Amniotic stem cell (primary cell): ENCODE data around the gene CTNNA2.
A peak's percentile ranks its signal among the peaks of the same experiment; 100 is the strongest.

ENCODE experiments used
- DNase-seq: peaks from one replicate; lab custom pipeline; 2025; lab: John Stamatoyannopoulos, UW

CTNNA2 gene

DNA sequence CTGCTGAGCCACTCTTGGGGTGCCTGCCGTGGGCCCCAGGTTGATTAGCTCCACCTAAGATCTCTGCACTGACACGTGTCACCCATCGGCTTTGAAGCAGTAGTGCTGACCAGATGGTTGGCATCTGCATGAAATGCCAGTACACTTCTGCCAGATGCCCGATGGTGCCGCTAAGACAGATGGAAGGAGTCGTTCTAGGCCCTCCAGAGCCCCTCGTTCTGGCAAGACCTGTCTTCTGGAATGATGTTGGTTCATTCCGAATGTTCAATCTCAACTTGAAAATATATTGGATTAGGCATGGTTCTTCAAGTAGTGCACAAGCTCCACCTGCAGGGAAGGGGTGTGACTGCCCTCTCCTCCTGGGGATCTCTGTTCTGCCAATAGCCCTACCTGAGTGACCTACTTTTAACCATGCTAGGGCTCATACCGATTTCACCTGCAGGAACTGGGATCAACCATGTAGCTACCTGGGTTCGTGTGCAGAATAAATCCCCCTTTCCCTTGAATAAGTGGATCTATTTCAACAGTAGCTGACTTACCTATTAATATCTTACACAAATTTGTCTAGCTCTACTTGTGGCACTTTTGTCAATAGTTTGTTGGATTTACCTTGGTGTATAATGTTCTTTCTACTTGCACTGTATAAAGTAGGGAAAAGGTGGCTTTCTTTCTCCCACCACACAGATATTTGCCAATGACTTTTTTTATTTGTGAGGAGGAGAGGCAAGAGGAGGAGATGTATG, 342.6 kb downstream of the CTNNA2 start:
- DNase-seq: no peak

DNA sequence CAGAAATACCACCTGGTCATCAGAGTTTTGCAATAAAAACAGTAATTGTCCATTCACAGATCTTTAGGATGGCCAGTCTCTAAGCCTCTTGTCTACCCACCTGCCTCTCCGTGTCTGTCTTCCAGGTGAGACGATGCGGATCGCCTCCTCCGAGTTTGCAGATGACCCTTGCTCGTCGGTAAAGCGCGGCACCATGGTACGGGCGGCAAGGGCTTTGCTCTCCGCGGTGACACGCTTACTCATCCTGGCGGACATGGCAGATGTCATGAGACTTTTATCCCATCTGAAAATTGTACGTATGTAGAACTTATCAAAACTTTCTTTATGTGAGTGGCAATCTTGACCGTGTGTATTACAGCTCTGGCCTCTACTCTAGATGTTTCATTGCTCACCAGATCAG, 345.0 kb downstream of the CTNNA2 start:
- no peak for DNase-seq

DNA sequence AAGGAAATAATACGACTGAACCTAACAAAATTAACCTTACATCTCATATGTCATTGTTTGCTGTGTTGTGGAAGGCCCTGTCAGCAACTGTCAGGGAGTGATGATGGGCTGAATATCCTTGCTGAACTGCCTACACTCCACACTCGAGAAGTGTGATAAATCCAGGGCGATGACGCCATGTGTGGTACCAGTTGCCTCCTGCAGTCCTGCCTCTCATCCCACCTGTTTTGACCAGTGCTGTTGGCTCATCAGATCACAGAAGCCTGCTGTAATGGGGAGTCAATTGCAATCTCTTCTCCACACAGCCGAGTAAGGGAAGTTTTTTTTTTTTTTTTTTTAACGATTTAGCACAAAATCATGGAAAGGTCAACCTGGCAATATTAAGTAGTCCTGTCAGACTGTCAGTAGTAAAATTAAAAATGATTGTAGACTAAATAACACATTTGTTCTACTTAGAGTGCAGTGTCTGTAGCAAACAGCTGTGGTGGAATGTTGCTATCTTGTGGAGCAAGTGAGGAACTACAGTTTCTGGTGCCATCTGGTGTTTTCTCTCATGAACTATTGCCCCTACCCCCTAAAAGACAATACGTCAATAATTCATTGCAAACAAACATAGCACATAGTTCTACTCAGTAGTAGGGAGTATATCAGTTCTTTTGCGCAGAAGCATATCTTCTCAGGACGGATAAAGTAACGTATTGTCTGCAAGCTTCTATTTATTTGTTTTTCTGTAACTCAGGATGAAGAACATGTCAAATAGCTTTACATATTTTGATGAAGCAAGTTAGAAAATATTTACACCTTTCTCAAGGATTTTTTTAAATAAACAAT, 347.6 kb downstream of the CTNNA2 start:
- DNase-seq: no peak

DNA sequence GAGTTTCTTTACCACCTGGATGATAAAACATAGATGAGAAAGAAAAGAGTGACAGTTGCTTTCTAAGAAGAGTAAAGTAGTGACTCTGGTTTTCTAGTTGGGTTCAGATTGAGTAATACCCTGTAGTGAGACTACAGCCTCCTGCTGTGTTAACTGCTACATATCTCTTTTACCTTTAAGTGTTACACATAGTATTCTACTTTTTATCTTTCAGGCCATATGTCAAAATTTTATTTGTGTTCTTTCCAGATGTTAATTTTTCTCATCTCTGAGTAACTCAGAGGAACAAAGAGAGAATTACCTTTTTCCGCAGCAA, 348.2 kb downstream of the CTNNA2 start:
- no peak for DNase-seq

DNA sequence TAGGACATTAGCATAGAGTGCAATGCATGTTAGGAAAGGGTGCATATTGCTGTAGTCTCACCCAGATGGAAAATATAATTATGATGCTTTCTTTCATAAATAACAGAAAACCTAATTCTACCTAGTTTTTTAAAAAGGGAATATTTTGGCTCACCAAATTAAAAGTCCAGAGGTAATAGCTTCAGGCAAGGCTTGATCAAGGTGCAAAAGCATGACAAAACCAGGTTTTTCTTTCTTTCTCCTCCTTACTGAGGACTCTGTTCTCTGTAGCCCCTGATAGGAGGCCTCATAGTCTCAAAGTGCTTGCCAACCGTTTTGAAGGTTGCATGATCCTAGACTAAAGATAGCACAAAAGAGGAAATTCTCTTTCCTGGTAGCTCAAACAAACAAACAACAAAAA, 349.9 kb downstream of the CTNNA2 start:
- no peak for DNase-seq

DNA sequence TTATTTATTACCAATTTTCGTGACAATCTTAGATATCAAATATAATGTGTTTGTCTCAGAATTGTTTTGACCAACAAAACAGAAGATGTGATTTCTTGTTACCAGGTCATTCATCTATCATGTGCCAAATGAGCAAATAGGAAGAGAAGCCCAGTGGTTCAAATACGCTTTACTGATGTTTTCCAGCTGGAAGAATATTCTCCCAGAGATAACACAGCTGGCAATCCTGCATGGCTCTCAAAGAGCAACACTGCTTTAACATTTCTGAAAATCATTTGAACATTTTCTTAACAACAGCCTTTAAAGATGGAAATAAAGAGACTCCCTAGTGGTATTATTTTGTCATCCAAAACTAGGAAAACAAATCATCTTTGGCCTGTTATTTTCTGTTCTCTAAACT, 359.8 kb downstream of the CTNNA2 start:
- no peak for DNase-seq

DNA sequence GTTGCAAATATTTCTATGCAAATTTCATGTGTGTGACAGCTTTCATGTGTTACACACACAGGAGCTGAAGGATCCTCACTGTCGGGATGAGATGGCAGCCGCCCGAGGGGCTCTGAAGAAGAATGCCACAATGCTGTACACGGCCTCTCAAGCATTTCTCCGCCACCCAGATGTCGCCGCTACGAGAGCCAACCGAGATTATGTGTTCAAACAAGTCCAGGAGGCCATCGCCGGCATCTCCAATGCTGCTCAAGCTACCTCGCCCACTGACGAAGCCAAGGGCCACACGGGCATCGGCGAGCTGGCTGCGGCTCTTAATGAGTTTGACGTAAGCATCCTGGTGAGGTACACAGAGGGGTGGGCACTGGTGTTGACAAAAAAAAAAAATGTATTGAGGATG, 361.2 kb downstream of the CTNNA2 start:
- DNase-seq: no peak

DNA sequence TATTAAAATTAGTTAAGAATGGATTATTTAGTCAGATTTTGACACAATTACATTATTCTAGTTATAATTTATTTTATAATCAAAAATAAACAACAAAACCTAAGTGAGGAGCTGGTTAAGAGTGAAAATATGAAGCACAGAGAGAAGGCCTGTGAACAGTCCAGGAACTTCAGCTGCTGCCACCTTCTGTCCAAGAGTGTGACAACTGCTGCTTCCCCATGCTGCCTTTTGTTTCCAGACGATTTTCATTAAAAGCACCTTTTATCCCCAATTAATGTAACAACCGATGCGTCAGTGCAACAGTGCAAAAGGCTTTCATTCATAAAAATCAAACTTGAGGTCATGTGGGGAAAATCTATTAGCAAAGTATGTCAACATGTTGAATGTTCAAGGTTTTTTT, 363.6 kb downstream of the CTNNA2 start:
- no peak for DNase-seq

DNA sequence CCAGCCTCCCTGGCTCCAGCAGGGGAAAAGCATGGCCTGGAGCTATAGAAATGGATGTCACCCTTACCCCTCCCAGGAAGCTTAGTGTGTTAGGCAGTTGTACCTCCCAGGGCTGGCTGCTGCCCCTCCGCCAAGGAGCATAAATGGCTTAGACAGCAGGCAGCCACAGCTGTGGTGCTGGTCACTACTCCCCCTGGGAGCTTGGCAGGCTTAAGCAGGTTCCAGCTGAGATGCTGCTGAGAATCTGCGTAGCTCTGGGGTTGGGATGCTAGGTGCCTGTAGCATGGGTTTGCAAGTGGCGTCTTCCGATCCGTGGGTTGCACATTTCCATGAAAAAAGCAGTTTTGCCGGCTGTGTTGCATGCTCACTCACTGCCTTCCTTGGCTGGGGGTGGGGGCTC, 369.7 kb downstream of the CTNNA2 start:
- no peak for DNase-seq

DNA sequence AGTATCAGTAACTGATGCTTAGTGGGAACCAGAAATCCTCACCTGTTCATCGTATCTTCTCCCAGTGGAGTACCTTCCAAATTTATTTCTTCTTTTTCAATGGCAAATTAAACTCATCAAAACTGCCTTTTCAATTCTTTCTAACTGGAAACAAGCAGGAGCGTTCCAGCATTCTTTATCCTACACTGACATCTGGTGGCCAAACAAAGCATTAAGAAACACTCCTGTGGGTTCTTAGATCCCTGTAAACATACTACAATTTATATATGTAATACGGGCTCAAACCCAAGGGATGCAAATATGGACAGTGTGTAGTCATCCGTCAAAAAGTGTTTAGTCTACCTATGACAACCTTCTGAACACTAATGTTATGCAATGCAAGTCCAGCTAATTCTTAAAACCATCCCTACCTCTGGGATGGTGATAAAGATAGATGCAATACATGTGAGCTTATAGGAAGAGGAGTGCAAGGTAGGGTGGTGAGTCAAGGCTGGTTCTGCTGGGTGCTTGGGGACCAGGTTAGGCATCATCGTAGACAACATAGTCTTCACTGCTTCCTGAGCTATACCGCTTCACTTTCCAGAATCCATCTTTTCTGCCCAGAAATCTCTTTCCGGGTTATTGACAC, 375.0 kb downstream of the CTNNA2 start:
- DNase-seq: peak; percentile 38

DNA sequence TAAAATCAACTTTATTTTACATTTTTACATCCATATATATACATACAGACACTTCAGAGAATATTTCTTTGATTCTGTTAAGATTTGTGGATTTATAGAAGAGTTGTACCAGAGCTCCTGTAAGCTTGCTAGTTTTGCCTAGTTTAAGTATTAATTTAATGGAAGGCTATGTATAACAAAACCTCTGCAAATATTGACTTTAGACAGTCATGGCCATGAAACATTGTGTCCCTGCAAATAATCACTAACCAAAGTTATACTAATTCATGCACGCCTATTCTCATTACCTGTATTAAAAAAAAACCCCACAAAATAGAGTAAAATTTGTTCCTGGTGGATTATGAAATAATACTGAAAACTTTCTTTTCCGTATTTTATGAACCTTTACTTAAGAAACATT, 379.3 kb downstream of the CTNNA2 start:
- DNase-seq: no peak

DNA sequence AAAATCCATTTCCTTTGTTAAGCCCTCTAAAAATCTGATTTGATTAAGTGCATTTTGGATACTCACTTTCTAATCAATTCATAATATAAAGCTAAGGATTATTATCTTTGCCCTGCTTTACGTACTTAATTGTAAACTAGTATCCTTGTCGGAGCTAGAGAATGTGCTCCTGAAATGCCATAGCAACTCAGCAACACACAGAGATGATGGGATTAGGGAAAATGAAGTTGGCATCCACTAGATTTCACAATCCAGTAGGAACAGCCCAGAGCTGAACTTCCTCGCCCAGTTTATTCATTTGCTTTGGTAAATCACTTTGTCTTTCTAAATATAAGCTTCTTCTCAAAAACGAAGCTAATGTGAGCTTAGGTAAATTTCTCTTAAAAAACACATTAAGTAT, 386.3 kb downstream of the CTNNA2 start:
- DNase-seq: no peak

DNA sequence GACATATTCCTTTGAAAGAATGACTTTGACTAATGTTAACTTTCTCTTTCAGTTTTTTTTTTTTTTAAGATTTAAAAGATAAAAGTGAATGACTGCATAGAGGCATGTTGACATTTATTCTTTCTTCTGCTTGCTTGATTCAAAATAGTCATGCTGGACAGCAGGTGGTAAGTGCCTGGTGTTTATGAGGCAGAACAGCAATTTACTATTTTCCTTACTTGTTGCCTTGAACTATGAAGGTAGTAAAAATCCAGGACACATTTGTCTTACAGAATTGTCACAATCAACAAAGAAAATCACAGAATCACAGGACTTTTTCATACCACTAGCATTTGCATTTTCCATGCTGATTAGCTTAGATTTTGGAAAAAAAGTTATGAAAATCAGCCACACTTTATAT, 388.3 kb downstream of the CTNNA2 start:
- no peak for DNase-seq

DNA sequence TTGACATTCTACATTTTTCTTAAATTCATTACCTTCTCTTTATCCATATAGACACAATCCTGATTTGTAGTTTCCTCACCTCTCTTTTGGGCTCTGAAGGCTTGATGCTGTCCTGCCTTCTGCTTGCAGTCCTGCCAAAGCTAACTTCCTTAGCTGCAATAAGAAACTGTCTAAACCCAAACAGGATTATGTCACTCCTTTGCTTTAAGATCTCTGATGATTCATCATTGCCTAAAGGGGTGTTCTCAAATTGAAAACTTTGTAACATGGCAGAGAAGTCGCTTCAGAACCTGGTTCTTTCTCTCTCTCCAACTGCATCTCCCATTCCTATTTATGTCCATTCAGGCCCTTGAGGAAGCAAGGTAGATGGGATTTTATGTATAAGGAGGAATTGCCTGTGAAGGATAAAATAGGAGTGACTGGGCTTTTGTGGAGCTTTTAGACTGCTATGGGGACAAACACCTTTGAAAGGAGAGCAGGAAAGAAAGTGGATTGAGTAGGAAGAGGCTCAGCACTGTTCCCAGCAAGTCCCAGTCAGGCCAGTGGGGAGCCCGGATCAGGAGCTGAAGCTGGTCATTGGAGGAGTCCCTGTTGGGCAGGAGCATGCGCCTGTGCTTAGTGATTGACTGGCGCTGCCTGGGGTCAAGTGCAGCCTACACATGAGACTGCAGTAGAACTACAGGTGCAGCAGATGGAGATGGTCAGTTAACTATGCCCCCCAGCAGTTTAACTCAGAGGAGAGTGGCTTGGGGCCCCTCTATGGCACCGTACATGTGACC, 390.6 kb downstream of the CTNNA2 start:
- DNase-seq: no peak

DNA sequence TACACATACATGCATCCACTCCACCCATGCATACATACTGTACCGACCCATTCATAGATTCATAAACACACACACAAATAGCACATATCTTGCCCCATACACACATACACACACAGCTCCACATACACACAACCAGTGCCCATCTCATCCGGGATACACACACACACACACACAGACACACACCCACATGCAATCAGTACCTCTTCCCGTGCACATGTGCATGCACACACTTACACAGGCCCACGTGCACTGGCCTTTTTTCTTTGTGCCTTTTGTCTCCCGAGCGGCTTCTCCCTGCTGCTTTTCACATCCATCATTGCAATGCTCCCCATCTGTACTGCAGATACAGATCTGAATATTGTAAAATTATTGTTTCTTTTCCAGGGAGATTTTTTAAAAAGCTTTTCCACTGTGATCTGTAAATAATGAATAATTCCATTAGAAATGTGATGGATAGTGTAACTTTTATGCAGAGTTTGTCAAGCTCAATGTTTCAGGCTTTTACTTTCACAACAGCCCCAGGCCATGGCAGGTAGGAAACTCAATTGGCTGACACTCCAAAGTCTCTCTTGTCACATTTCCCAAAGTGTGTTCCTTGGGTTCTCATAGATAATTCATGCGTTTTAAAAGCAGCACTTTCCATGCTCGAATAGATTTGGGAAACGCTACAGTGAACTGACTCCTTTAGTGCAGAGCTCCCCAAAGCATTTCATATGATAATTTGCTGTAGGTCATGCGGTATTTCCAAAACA, 393.5 kb downstream of the CTNNA2 start:
- DNase-seq: no peak

DNA sequence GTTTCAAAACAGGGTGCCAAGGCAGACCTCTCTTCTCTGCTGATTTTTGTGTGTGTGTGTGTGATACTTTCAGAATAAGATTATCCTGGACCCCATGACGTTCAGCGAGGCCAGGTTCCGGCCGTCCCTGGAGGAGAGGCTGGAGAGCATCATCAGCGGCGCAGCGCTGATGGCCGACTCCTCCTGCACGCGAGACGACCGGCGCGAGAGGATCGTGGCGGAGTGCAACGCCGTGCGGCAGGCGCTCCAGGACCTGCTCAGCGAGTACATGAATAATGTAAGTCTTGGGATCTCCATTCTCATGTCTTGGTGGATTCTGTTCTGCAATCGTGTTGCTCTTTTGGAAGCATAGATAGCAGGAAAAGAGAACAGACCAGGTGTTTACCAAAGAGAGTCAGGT, 396.7 kb downstream of the CTNNA2 start:
- no peak for DNase-seq

DNA sequence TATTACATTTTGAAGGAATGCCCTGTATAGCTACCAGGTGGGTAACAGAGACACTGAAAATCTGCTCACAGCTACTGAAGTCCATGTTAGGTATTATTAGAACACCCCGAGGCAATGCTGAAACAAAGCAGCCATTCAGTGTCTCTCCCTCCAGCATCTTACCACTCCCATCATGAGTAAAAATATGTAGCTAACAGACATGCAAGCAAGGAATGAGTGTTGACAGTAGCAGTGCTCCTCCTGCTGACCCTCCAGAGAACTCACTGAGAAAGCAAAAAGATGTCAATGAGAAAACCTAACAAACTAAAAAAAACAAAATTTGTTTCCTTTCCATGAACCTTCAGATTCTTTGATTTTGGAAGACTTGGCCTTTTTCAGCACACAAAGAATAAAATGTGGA, 397.8 kb downstream of the CTNNA2 start:
- no peak for DNase-seq

DNA sequence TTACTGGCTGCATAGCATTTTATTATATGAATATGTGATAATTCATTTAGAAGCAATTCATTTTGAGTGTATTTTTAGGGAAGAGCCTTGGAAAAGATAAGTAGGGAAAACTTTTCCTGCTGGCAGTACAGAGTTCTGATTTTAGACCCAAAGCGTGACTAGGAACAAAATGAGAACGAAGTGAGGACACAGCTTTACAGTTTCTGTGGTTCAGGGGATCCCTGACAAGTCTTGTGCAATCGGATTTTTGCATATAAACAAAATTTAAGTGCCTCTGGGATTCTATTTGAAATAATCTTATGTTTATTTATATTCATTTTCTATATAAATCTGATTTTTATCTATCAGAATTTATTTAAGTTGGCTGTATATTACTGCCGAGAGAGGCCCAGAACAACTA, 402.6 kb downstream of the CTNNA2 start:
- no peak for DNase-seq

DNA sequence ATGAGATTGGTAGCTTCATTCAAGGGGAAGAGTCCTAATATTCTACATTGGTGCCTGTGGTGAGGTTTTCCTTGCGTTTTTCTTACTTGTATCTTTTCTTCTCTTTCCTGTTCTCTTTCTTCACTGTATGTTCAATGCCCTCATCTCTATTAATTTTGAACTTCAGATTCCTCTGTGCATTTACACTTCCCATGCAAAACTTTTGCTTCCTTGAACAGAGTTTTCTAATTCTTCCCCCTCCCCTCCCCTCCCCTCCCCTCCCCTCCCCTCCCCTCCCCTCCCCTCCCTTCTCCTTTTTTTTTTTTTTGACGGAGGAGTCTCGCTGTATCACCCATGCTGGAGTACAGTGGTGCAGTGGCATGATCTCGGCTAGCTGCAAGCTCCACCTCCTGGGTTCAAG, 403.4 kb downstream of the CTNNA2 start:
- no peak for DNase-seq

DNA sequence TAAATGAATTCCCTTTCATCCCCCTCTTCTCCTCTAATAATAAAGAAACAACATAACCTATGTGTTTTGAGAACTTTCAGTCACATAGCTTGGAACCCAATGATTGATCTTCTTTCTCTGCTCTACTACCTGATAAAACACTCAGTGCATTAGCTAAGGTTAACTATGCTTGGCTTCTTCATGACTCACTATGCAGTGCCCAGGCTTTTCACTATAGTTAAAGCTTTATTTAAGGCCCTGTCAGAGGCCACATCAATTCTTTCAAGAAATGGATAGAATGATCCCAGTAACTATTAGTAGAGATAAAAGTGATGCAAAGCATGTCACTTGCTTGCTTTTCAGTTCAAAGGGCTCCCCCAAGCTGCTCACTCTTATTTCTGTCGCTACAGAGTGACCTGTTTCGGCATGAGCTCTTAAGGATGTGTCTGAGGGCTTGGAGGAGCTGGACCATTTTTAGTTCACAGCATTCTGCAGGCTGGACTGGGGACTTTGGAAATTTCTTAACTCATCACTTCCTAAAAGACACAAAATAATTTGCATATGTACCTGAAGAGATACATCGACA, 407.7 kb downstream of the CTNNA2 start:
- no peak for DNase-seq

DNA sequence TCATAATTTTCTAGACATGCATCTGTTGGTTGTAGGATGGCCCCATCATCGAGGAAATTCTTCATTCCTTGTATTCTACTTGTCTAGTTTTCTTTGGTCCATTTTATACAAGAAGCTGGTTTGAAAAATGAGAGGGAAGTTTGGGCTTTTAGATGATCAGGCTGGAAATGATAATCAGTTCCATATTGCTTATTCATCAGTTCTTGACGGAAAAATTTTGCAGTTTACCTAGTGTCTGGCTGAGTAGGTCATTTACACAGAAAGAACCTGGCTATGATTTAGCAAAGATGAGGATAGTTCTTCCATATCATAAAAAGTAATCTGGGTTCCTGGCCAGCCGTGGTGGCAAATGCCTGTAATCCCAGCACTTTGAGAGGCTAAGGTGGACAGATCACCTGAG, 416.8 kb downstream of the CTNNA2 start:
- no peak for DNase-seq
